T1000 (cell line): ENCODE results near the gene CNDP1.

Experiments used
- DNase-seq: peaks from one replicate; lab custom pipeline; 2025; ENCODE audit warnings: mixed read lengths; lab: John Stamatoyannopoulos, UW

CNDP1 gene

GRCh38 chr18:74507097-74507881, 27.0 kb upstream of the CNDP1 start:
- no peak for DNase-seq

GRCh38 chr18:74507927-74508326, 26.4 kb upstream of the CNDP1 start:
- DNase-seq = no peak

GRCh38 chr18:74508366-74508765, 25.9 kb upstream of the CNDP1 start:
- DNase-seq = no peak

GRCh38 chr18:74508821-74509225, 25.5 kb upstream of the CNDP1 start:
- DNase-seq = no peak

- DNase-seq = no peak
Observed at GRCh38 chr18:74509856-74510769, 24.2 kb upstream of the CNDP1 start.

- no peak for DNase-seq
Observed at GRCh38 chr18:74510770-74511095, 23.6 kb upstream of the CNDP1 start.

- no peak for DNase-seq
Observed at GRCh38 chr18:74511823-74512222, 22.5 kb upstream of the CNDP1 start.

- DNase-seq = no peak
Observed at GRCh38 chr18:74512321-74513053, 21.8 kb upstream of the CNDP1 start.

GRCh38 chr18:74513149-74513882, 21.0 kb upstream of the CNDP1 start:
- no peak for DNase-seq

- DNase-seq = no peak
Observed at GRCh38 chr18:74513883-74514205, 20.5 kb upstream of the CNDP1 start.

- DNase-seq = no peak
Observed at GRCh38 chr18:74514860-74515495, 19.3 kb upstream of the CNDP1 start.

GRCh38 chr18:74515620-74516231, 18.6 kb upstream of the CNDP1 start:
- no peak for DNase-seq

GRCh38 chr18:74516271-74517235, 17.7 kb upstream of the CNDP1 start:
- no peak for DNase-seq

GRCh38 chr18:74517236-74517630, 17.1 kb upstream of the CNDP1 start:
- no peak for DNase-seq

GRCh38 chr18:74518456-74519295, 15.6 kb upstream of the CNDP1 start:
- no peak for DNase-seq

GRCh38 chr18:74519320-74520095, 14.8 kb upstream of the CNDP1 start:
- no peak for DNase-seq

- no peak for DNase-seq
Observed at GRCh38 chr18:74520096-74520833, 14.0 kb upstream of the CNDP1 start.
